ENCODE measurements around the gene SHC3.

Gene SHC3

DNA sequence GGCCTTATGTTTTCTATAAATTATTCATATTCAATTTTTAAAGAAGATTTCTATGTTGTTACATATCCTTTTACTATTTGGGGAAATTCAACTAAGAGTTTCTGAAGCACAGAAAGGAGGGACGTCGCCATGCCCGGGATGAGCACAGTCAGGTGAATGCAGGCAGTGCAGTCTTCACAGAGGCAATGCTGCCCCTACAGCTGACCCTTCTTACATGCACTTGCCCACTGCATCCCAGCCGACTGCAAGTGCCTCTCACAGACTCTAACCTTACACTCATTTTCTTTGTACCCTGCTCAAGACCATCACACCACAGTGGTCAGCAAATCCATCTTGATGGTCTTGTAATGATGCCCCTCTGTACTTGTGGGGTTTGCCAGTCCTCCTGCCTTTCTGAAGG lies 73.8 kb downstream of the SHC3 start:
- DNase-seq, result no peak

DNA sequence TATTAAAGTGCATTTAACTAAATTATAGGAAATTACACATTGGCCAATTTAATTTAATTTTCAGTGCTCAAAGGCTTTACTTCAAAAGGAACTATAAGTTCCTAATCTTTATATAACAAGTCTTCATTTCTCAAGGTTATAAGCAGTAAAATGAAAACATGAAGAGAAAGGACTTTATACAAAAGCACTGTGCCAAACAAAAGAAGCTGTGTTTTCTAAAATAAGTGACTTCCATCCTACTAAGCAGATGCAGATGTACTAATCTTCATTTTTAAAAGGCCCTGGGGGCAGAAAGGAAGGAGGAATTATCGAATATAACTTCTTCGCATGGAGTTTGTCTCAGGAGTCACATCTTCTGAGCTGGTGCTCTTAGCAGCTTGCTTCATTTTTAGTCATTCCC lies 81.4 kb downstream of the SHC3 start:
- DNase-seq, result no peak

DNA sequence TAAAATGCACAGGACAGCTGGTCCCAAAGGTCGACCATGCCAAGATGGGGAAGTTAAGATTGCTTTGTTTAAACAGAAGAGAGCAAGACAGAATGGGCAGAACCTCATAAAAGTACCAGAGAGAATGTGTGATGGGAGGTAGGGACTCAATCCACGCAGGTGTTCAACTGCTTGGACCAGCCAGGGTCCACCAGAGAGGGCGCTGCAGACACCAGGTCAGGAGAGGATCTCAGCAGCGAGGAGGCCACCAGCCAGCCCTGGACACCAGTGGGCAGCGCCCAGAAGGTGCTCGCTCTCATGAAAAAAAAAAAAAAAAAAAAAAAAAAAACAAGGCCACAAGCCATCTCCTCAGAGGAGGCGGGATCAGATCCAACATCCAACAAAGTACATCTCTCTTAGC lies 81.8 kb downstream of the SHC3 start:
- no peak for DNase-seq

DNA sequence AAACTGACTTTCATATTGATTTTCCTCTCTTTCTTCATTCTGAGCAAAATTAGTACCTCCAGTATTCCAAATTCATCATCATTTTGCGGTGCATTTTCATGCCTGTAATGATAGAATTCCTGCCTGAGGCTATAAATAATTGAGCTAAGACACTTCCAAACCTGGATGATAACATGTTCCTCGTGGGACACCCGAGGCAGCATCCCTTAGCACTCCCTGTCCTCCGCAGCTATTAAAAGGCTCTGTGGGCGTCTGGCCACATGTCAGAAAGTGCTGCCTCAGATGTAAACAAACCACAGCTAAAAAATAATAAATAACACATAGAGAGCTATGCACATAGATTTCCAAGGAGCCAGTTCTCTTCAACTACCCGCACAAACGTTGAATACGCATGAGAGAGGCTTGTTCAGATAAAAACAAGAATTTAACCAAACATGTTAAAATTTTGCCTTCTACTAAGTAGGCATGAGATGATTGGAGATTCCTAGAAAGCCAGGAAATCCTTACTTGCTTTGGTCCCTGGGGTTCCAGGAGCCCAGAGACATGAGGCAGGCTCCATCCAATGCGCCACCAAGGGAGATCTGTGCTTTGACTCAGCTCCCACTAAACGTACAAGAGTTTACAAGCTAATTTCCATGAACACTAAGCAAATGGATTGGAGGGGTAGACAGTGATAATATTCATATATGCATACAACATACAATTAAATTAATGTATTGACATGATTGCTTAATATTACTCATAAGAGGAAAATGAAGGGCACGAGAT lies 82.7 kb downstream of the SHC3 start:
- no peak for DNase-seq

DNA sequence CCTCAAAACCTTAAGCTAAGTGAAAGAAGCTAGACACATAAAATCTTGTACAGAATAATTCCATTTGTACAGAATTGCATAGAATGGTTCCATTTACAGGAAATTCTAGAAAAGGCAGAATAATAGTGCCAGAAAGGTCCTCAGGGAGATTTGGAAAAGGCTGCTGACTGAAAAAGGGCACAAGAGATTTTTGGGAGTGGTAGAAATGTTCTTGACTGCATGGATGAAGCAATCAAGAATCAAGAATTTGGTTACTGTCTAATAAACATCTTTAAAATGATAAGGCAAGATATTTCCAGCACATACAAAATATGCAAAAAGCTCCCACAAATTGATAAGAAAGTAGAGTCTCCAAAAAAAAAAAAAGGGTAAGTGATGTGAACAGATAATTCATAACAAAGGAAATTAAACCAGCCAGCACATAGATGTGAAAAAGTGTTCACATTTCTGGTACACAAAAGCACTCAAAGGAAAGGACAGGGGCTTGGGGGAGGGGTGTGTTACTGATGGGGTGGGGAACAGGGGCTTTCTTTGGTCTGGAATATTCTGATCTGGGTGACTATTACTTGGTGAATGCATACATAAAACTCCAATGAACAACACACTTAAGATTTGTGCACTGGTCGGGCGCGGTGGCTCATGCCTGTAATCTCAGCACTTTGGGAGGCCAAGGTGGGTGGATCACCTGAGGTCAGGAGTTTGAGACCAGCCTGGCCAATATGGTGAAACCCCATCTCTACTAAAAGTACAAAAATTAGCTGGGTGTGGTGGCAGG lies 85.2 kb downstream of the SHC3 start:
- DNase-seq, result no peak

DNA sequence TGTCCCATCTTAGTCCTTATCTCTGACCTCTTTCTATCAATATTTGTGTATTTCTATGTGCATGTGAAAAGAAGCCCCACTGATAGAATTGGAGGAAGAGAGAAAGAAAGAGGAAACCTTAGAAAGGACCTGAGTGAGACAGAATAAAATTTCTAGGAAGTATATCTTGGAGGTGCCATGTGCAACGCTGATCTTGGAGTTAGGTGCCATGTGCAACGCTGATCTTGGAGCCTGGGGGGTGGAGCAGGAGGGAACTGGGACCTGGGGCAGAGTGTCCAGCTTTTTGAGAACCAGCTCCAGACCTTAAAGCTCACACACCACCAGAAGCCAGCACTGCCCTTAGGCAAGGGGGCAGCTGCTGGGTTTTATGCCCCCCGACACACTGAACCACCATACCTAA lies 89.4 kb downstream of the SHC3 start:
- no peak for DNase-seq

DNA sequence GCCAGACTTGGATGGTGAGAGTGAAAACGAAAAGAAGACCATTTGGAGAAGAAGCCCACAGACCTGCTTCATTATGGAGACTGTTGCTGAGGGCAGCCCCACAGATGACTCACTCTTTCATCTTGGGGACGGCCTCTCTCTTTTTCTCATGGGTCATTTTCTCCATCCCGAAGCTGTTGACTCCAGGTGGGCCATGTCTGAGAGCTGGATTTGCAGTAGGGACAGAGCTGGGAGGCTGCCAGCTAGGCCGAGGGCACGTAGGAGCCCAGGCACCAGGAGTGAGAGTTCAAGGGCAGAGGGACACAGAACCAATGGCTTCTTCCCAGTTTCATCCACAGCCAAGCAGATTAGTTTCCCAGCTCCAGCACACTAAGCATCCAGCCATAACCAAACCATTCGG lies 95.0 kb downstream of the SHC3 start:
- no peak for DNase-seq

DNA sequence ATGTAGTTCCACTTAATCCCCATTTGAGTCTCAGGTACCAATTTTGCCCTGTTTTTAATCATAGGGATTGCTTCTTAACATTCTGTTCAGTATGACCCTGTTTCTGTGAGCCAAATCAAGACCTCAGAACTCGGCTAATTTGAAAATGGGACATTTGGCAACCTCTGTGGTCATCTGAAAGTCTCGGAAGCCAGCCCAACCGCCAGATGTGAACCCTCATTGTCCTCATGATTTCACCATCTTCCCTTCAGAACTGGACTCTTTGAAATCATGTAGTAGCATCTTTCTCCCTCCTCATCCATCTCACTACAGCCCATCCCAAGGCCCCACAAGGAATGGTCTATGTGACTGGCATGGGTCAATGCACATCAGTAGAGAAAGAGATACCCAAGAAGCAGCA lies 98.4 kb downstream of the SHC3 start:
- no peak for DNase-seq

DNA sequence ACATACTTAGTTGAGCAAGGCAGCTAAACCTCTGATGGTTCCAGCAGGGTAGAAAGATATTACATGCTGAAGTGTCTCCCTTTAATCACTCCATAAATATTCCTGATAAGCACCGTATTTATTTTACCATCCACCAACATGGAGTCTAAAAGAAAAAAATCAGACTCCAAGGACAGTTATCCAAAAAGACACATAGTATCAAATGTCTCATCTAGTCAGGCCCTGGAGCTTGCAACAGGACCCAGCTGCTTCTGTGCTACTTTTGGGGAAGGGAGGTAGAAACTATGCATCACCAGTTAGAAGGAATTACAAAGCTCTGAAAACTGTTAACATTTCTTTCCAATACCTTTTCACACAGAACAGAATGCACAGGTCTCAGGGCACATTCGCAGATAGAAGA lies 99.2 kb downstream of the SHC3 start:
- no peak for DNase-seq

DNA sequence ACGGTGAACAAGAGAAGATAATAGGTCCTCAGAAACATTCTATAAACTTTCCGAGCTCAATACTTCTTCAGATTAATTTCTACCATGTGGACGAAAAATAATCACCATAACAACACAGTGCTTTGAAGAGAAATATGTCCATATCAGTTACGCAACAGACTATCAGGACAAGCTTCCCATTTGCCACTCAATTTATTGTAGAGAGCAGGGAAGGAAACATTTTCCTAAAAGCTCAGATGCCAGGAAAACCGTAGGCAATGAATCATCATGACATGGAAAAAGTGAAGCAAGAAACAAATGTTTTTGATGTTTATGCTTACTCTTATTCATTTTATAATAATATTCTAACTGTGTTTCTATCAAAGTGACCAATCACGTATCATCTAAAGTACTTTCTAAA lies 99.8 kb downstream of the SHC3 start:
- no peak for DNase-seq

DNA sequence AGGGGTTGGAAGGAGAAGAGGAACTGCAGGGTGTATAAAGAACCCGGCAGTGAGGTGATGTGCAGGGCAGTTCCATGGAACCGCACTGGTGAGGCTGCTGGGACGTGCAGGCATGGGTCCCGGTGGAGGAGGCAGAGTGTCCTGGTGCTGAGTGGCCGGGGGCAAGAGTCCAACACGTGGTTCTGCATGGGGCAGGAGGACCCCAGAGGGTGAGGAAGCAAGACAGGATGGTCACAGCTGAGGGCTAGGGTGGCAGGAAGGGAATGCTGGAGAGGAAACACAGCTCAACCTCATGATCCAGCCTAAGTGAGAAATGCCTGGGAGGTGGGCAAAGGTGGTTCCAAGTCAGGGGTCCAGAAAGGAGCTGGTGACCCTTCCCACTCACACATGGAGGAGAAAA lies 100.2 kb downstream of the SHC3 start:
- no peak for DNase-seq

DNA sequence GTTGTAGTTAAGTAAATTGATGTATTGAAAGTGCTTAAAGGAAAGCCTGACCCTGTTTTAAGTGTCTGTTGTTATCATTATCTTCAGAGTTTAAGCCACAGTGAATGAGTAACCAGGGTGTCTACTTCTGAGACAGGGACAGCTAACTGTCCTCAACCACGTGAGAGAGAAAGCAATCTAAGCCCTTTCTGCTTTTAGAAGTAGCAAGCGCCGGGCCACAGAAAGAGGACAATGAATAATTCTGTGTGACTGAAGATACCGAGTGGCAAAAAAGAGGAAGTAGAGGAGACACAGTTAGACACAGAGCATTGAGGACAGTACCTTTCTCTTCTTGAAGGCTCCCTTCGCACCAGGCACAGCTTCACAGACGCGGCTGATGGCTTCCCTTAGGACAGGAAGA lies 101.1 kb downstream of the SHC3 start:
- DNase-seq, result no peak

DNA sequence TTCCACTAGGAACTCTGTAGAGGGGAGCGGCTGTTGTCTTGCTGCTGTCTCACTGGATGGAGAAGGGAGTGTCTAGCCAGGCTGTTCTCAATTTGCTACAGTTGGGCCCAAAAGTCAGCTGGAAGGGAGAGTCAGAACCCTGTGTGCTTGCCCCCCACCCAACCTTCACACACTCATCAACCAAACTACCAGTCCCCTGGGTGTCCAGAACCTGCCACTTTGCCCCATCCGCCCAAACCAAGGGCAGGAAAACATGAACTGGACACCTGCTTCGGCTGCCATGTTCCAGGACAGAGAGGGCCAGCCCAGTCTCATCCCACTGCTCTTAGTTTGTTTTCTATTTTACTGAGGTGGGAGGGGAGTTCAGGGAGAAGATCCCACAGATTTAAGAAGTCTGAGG lies 105.2 kb downstream of the SHC3 start:
- DNase-seq, result no peak

DNA sequence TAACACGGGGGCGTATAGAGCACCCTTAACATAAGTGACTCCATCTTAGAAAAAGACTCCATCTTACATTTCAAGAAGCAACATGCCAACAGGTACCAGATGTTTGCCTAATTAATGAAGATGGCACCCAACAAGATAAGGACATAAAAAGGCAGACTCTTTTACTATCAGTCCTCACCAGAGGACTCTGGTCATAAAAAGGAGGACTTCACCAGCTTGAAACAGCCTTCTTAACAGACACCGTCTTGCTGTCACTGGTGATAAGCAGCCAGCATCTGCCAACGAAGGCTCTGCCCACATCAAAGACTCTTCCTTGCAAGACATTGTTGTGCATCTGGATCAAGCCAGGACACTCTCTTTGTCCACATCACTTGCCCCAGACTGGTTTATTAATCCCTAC lies 107.0 kb downstream of the SHC3 start:
- DNase-seq, result no peak

DNA sequence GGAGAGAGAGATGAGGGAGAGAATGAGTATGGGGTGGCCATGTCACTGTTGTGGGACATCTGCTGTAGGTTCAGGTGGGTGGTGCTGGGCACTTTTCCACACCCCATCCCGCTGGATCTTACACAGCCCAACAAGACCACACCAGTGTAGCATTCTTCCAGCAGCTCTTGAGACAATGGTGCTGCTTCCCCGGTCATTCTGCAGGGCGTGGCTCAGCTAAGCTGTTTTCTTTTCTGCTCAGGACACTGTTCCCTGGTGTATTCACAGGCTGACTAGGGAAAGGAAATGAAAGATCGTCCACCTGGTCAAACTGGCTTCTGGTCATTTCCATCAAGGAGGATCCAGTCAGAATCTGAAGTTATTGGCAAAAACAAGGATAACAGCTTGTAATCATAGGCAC lies 111.8 kb downstream of the SHC3 start:
- no peak for DNase-seq

DNA sequence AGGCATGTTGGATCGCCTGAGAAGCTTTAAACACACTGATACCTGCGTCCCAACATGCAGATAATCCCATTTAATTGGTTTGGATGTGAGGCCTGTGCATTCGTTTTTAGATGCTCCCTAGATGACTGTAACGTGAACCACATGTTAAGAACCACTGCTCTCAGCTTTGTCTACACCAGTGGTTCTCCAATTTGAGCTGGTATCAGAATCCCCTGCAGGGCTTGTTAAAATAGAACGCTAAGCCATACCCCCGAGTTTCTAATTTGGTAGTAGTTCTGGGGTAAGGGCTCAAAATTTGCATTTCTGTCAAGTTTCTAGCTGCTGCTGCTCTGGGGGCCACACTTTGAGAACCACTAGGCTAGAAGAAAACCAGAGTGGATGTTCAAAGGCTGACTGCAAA lies 112.7 kb downstream of the SHC3 start:
- DNase-seq, result no peak

DNA sequence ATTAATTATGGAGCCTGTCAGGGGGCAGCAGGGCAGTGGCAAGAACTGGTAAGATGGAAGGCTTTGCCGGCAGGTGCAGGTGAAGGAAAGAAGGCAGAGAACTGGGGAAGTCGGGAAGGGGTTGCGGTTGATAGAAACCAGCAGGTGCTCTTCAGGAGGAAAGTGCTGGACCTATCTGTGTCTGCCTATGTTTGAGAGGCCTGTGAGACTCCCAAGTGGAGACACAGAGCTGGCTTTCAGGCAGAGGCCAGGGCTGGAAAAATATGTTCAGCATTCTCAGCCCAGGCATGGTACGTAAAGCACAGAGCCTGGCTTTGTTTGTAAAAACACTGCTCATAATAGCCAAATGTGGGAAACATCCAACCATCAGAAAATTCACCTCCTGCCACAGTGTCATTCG lies 117.8 kb downstream of the SHC3 start:
- no peak for DNase-seq

DNA sequence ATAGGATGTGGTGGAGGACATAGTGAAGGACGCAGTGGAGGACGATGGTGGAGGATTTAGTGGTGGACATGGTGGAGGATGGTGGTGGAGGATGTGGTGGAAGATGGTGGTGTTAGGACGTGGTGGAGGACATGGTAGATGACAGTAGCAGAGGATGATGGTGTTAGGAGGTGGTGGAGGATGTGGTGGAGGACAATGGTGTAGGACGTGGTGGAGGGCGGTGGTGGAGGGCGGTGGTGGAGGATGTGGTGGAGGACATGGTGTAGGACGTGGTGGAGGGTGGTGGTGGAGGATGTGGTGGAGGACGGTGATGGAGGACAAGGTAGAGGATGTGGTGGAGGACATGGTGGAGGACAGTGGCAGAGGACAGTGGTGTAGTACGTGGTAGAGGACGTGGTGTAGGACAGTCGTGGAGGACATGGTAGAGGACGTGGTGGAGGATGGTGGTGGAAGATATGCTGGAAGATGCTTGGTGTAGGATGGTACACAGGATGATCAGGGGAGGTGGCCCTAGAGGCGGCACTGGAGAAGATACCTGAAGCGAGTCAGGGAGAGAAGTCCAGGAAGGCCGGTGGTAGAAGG lies 118.6 kb downstream of the SHC3 start:
- DNase-seq, result no peak

DNA sequence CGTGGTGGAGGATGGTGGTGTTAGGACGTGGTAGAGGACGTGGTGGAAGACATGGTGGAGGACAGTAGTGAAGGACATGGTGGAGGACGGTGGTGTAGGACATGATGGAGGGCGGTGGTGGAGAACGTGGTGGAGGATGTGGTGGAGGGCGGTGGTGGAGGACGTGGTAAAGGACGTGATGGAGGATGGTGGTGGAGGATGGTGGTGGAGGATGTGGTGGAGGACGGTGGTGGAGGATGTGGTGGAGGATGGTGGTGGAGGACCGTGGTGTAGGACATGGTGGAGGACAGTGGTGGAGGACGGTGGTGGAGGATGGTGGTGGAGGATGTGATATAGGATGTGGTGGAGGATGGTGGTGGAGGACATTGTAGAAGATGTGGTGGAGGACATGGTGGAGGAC lies 119.7 kb downstream of the SHC3 start:
- no peak for DNase-seq

DNA sequence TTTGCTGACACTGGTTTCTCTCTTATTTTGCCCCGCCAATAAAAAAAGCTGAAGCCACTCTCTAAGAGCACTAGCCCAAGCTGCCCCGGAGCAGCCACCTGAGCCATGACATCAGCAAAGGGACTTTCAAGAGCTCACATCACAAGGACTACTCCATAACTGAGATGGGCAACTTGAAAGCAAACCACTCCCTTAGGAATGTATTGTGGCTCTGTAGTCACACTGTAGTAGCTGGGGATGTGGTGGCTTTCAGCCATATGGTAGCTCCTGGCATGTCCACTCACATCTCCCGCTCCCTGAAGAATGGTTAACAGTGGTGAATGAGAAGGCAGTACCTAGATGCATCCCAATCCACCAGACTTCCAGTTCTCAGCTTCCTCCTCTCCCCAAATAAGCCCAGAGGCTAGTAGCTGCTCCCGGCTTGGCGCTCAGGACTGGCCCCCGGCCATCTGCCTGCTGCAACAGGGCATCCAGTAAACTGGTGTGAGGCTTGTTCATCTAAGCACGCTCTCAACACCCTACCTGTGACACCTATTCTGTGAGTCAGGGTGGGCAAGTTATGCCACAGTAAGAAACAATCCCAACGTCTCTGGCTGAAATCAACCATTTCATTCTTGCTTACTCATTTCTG lies 123.6 kb downstream of the SHC3 start:
- DNase-seq, result no peak

DNA sequence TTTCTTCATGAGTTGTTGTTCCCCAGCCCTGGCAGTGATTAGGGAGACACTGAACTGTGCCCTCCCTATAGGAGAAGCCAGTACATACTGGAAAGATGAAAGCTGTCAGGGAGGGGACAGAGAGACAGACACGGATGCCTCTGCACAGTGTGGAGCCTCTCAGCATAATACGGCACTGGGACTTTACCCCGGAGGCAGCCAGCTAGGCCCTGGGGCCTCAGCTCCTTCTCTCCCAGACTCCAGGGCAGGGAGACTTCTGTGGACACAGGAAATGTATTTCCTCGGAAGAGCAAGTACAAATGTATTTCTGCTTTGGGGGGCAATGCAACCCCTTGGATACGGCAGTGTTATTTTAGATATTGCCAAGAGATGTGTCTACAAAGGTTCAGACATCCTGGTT lies 125.3 kb downstream of the SHC3 start:
- no peak for DNase-seq

DNA sequence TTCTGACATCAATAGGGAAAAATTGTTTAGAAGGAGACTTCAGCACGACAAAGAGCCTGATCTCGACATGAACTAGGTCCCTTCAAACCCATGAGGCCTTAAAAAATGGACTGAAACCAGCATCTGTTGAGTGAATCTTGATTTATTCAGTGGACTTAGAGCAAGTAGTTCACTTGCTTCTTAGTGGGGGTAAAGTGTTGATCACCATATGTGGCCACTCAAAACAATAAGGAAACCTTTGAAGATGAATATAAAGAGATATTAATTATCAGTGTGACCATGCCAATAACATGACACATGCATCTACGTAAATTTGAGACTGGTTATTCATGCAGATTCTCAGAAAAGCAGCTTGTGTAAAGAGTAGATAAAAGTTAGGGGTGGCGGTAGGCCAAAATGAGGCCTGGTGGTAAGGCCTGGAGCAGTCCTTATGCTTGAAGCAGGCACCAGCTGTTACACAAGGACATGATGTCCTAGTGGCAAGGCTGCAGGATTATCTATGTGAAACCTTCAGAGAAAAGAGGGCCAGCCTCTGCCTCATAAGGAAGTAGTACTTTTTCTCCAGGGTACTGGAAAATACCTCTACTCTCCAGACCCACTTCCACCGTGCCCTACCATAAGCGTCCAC lies 126.0 kb downstream of the SHC3 start:
- no peak for DNase-seq

DNA sequence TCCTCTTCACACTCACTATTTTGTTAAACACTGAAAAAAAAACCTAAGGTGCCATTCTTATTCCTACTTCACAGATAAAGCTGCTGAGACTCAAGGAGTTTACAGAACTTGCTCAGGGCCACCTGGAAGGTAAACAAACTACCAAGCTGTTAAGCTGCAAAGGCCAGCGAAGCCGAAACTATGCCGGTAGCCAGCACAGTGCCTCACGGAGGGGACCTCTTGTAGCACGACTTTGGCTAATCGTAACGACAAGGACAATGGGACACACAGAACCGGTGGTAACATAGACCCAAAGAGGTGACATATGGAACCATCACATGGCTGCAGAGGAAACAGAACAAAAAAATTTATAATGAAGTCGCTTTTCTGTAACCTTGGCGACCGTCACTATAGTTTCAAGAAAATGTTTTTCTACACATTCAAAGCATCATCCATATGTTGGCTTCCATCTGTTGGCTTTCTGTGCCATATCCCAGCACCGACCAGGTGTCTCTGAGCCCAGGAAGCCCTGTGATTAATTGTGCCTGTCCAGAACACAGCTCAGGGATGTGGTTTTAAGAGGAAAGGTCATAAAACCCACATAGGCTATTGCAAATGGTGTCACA lies 127.1 kb downstream of the SHC3 start:
- DNase-seq, result no peak
